Panc1 (cell line): Measurements from ENCODE around the gene ABTB2. TPM values are rescaled to one million over a fixed set of nuclear protein-coding genes. Genes with fewer than 3 reads are reported as not detected.

ENCODE experiments used
- ATAC-seq: fragments of 200-7000 bp; cut with Tn5 transposase; 2 replicates; pipeline ENCODE4 v1.9.1; 2020; ENCODE audit warnings: mild to moderate bottlenecking, moderate library complexity
- BruUV-seq: library from RNA; stranded (reverse); fragments of 400-500 nt; replicated peaks from 2 replicates; lab custom pipeline; 2021; lab: Mats Ljungman, UMichigan
- CTCF ChIA-PET: fragments of 300-600 bp; sonication (Branson Sonifier 250); formaldehyde crosslinking; loops from one replicate; lab custom pipeline; 2022; ENCODE audit warnings: antibody characterized with exemption; lab: Charles Lee
- POLR2A ChIA-PET: fragments of 300-600 bp; sonication (Branson Sonifier 250); formaldehyde crosslinking; loops from one replicate; lab custom pipeline; 2022; ENCODE audit warnings: antibody characterized with exemption; lab: Charles Lee
- DNase-seq: peaks from one replicate; pipeline ENCODE4 v3.0.0-alpha.2; 2010; ENCODE audit warnings: low read depth, low spot score
- H3K27ac ChIP-seq: 2 replicates; pipeline ENCODE4 v1.5.1; 2011; ENCODE audit warnings: mild to moderate bottlenecking, low read length, inconsistent platforms
- H3K27me3 ChIP-seq: fragments of 200-500 bp; sonication (Bioruptor generic); 2 replicates; pipeline ENCODE4 v1.6.0; 2014; ENCODE audit warnings: low read length, inconsistent platforms; ENCODE audit not compliant: control insufficient read depth, insufficient read depth
- H3K36me3 ChIP-seq: fragments of 200-500 bp; sonication (Bioruptor generic); 2 replicates; pipeline ENCODE4 v1.5.1; 2014; ENCODE audit warnings: inconsistent platforms, mild to moderate bottlenecking, low read length, moderate library complexity; ENCODE audit not compliant: control insufficient read depth, insufficient read depth
- H3K4me1 ChIP-seq: 2 replicates; pipeline ENCODE4 v1.5.1; 2011; ENCODE audit warnings: inconsistent platforms, mild to moderate bottlenecking, low read length, moderate library complexity; ENCODE audit not compliant: control insufficient read depth, insufficient read depth
- H3K4me3 ChIP-seq, 2 experiments: 2 replicates each; pipeline ENCODE4 v1.5.1; 2011 to 2012; ENCODE audit warnings: low read depth in 2 of 2, low read length in 2 of 2, mild to moderate bottlenecking in 2 of 2, inconsistent platforms in 1 of 2, moderate library complexity in 1 of 2
- H3K9me3 ChIP-seq: fragments of 200-500 bp; sonication (Bioruptor generic); 2 replicates; pipeline ENCODE4 v1.5.1; 2014; ENCODE audit warnings: low read depth, mild to moderate bottlenecking, inconsistent platforms, low read length, moderate library complexity; ENCODE audit not compliant: control insufficient read depth, insufficient read depth
- POLR2AphosphoS5 ChIP-seq: IDR thresholded peaks from 2 replicates; pipeline ENCODE4 v1.6.1; 2012; ENCODE audit warnings: mild to moderate bottlenecking, low read depth, low read length, moderate library complexity
- SIN3A ChIP-seq: IDR thresholded peaks from 2 replicates; pipeline ENCODE4 v1.6.1; 2012; ENCODE audit warnings: low read depth, mild to moderate bottlenecking, low read length, moderate library complexity, borderline replicate concordance; ENCODE audit not compliant: insufficient read depth
- TCF7L2 ChIP-seq: IDR thresholded peaks from 2 replicates; pipeline ENCODE4 v1.6.1; 2011; ENCODE audit warnings: mild to moderate bottlenecking, low read depth, low read length, inconsistent platforms
- in situ Hi-C: cut with HindIII; loops from 2 replicates; pipeline ENCODE4 v1.10.0; 2016; ENCODE audit warnings: low sequenced_read_pairs, low pct_unique_long_range_greater_than_20kb
- intact Hi-C: fragments of 100-400 bp; cut with micrococcal nuclease; formaldehyde crosslinking; loops from one replicate; pipeline ENCODE4 v1.10.0; 2022; ENCODE audit not compliant: unreplicated experiment
- total RNA-seq: library from RNA; stranded (reverse); gene quantifications from one replicate; pipeline ENCODE4 v1.2.1, GENCODE V29; 2021; ENCODE audit not compliant: unreplicated experiment
- TF ChIP-seq, protein P1 (sequence below): fragments of 450-650 bp; IDR thresholded peaks from 2 replicates; pipeline ENCODE4 v1.5.1; 2017; ENCODE audit warnings: mild to moderate bottlenecking
- TF ChIP-seq, protein P2 (sequence below), 2 experiments: IDR thresholded peaks; 2 replicates each; pipeline ENCODE4 v1.6.1; 2011 to 2012; ENCODE audit warnings: low read depth in 2 of 2, control low read depth in 1 of 2, low read length in 1 of 2, mild to moderate bottlenecking in 1 of 2, moderate library complexity in 1 of 2; ENCODE audit not compliant: insufficient read depth in 1 of 2

ABTB2 gene
- total RNA-seq, 1 experiment from 2014 or later: 22.7 TPM

DNA sequence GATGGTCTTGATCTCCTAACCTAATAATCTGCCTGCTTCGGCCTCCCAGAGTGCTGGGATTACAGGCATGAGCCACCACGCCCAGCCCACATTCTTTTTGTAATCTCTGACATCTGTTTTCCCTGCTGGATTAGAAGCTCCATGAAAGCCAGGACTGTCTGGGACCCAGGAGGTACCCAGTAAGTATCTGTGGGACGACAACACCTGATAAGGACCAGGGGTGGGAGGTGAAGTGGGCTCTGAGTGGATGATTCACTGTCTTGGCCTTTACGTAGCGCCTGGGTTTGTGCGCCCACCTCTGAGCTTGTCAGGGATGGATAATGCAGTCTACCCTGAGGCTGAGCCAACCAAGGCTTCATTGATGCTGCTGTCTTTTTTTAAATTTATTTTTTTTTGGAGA, 118.8 kb downstream of the ABTB2 start:
- ATAC-seq (no peak), DNase-seq (no peak)
- Histone ChIP-seq H3K9me3 (no peaks in the 10 kb centered on the region), H3K4me3 (no peak overlapping the region), H3K4me1 (peaks cover 38% of the 10 kb centered on the region), H3K27ac (no peak overlapping the region), H3K36me3 (no peaks in the 10 kb centered on the region), H3K27me3 (no peaks in the 10 kb centered on the region)
- POLR2A ChIA-PET: interaction anchor here (0.7 kb wide), 1 partner anchor 105 kb away, joined by 4 read pairs; no protein-coding TSS in a partner anchor
- no TSS peak for BruUV-seq
- no peak for TF ChIP-seq SIN3A
- TF ChIP-seq, protein P1, sequence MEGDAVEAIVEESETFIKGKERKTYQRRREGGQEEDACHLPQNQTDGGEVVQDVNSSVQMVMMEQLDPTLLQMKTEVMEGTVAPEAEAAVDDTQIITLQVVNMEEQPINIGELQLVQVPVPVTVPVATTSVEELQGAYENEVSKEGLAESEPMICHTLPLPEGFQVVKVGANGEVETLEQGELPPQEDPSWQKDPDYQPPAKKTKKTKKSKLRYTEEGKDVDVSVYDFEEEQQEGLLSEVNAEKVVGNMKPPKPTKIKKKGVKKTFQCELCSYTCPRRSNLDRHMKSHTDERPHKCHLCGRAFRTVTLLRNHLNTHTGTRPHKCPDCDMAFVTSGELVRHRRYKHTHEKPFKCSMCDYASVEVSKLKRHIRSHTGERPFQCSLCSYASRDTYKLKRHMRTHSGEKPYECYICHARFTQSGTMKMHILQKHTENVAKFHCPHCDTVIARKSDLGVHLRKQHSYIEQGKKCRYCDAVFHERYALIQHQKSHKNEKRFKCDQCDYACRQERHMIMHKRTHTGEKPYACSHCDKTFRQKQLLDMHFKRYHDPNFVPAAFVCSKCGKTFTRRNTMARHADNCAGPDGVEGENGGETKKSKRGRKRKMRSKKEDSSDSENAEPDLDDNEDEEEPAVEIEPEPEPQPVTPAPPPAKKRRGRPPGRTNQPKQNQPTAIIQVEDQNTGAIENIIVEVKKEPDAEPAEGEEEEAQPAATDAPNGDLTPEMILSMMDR: no peak
- TF ChIP-seq POLR2AphosphoS5: no peak
- TF ChIP-seq, protein P2, sequence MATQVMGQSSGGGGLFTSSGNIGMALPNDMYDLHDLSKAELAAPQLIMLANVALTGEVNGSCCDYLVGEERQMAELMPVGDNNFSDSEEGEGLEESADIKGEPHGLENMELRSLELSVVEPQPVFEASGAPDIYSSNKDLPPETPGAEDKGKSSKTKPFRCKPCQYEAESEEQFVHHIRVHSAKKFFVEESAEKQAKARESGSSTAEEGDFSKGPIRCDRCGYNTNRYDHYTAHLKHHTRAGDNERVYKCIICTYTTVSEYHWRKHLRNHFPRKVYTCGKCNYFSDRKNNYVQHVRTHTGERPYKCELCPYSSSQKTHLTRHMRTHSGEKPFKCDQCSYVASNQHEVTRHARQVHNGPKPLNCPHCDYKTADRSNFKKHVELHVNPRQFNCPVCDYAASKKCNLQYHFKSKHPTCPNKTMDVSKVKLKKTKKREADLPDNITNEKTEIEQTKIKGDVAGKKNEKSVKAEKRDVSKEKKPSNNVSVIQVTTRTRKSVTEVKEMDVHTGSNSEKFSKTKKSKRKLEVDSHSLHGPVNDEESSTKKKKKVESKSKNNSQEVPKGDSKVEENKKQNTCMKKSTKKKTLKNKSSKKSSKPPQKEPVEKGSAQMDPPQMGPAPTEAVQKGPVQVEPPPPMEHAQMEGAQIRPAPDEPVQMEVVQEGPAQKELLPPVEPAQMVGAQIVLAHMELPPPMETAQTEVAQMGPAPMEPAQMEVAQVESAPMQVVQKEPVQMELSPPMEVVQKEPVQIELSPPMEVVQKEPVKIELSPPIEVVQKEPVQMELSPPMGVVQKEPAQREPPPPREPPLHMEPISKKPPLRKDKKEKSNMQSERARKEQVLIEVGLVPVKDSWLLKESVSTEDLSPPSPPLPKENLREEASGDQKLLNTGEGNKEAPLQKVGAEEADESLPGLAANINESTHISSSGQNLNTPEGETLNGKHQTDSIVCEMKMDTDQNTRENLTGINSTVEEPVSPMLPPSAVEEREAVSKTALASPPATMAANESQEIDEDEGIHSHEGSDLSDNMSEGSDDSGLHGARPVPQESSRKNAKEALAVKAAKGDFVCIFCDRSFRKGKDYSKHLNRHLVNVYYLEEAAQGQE (IDR thresholded peaks at IDR 0.05; ENCODE audit: insufficient read depth in 1 of 2, low read depth in 2 of 2, low read length in 1 of 2): no peak
- TF ChIP-seq TCF7L2: no peak
- CTCF ChIA-PET: interaction anchor here (0.7 kb wide), 1 partner anchor 432 kb away, joined by 3 read pairs; no protein-coding TSS in a partner anchor
- intact Hi-C loops (no loop called here), in situ Hi-C loops (no loop called here)

DNA sequence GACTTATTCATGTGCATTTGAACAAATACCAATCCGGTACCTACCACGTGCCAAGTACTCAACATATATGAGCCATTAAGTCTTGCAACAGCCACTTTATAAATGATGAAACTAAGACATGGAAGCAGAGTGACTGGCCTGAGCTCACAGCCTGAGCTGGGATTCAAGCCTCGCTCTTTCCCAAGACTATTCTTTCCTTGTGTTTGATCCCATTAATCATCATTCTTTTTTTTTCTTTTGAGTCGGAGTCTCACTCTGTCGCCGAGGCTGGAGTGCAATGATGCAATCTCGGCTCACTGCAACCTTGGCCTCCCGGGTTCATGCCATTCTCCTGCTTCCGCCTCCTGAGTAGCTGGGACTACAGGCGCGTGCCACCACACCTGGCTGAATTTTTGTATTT, 119.3 kb downstream of the ABTB2 start:
- ChIA-PET POLR2A (no interaction called here), CTCF (no interaction called here)
- no peak for ATAC-seq
- H3K36me3 ChIP-seq: no peaks in the 10 kb centered on the region
- intact Hi-C loops (no loop called here), in situ Hi-C loops (no loop called here)
- H3K9me3 ChIP-seq: no peaks in the 10 kb centered on the region
- TF ChIP-seq, protein P2 (IDR thresholded peaks at IDR 0.05; ENCODE audit: insufficient read depth in 1 of 2, low read depth in 2 of 2, low read length in 1 of 2): no peak
- TF ChIP-seq SIN3A (no peak), POLR2AphosphoS5 (no peak), TCF7L2 (no peak)
- TF ChIP-seq, protein P1: no peak
- DNase-seq: no peak
- H3K4me3 ChIP-seq: no peak overlapping the region
- no peak overlapping the region for H3K27ac ChIP-seq
- peaks cover 38% of the 10 kb centered on the region for H3K4me1 ChIP-seq
- BruUV-seq: no TSS peak
- no peaks in the 10 kb centered on the region for H3K27me3 ChIP-seq
